ENCODE results near the gene COL4A4. TPM values are rescaled to one million over a fixed set of nuclear protein-coding genes. Genes with fewer than 3 reads are reported as not detected.

The COL4A4 gene
- total RNA-seq, 2 donors from 2014 or later = 3.0 to 6.1 TPM

GRCh38 chr2:227188292-227188691 is 24.3 kb upstream of the COL4A4 start:
- no peak for DNase-seq (ENCODE audit: low spot score)
- no peak overlapping the region for H3K4me3 ChIP-seq
- no peaks in the 10 kb centered on the region for H3K27me3 ChIP-seq (replicated peaks; ENCODE audit: insufficient read depth)
- no peak for TF ChIP-seq POLR2AphosphoS5 (IDR thresholded peaks at IDR 0.05)
- TF ChIP-seq, protein P1, sequence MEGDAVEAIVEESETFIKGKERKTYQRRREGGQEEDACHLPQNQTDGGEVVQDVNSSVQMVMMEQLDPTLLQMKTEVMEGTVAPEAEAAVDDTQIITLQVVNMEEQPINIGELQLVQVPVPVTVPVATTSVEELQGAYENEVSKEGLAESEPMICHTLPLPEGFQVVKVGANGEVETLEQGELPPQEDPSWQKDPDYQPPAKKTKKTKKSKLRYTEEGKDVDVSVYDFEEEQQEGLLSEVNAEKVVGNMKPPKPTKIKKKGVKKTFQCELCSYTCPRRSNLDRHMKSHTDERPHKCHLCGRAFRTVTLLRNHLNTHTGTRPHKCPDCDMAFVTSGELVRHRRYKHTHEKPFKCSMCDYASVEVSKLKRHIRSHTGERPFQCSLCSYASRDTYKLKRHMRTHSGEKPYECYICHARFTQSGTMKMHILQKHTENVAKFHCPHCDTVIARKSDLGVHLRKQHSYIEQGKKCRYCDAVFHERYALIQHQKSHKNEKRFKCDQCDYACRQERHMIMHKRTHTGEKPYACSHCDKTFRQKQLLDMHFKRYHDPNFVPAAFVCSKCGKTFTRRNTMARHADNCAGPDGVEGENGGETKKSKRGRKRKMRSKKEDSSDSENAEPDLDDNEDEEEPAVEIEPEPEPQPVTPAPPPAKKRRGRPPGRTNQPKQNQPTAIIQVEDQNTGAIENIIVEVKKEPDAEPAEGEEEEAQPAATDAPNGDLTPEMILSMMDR (IDR thresholded peaks at IDR 0.05) = no peak
- no peak for TF ChIP-seq POLR2A (IDR thresholded peaks at IDR 0.05)
- WGBS = 37% methylated on average over 6 of the region's 6 CpGs
- H3K27ac ChIP-seq = peak overlapping the region in 1 of 2 donors; percentile 28
- intact Hi-C loops (cut with DNase I) = no loop called here
- H3K36me3 ChIP-seq = no peaks in the 10 kb centered on the region
- no peaks in the 10 kb centered on the region for H3K4me1 ChIP-seq (replicated peaks)
- no peaks in the 10 kb centered on the region for H3K9me3 ChIP-seq

DNA sequence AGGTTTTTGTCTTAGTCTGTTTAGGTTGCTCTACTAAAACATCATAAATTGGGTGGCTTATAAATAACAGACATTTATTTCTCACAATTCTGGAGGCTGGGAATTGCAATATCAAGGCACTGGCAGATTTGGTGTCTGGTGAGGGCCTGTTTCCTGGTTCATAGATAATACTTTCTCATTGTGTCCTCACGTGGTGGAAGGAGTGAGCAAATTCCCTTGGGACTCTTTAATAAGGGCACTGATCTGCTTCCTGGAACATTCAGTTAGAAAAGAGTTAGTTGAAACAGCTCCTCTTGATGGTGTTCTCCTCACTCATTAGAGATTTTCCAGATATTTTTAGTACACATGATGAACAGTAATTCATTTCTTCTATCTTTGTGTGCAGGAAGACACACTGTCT is 22.7 kb upstream of the COL4A4 start:
- Histone ChIP-seq H3K36me3 (no peaks in the 10 kb centered on the region), H3K27me3 (replicated peaks; ENCODE audit: insufficient read depth) (no peaks in the 10 kb centered on the region), H3K4me3 (no peak overlapping the region), H3K4me1 (replicated peaks) (no peaks in the 10 kb centered on the region), H3K9me3 (no peaks in the 10 kb centered on the region), H3K27ac (peak overlapping the region in 1 of 2 donors; percentile 28)
- intact Hi-C loops (cut with DNase I) = no loop called here
- no peak for DNase-seq (ENCODE audit: low spot score)
- WGBS = 25% methylated on average over 1 of the region's 1 CpG
- no peak for TF ChIP-seq POLR2AphosphoS5 (IDR thresholded peaks at IDR 0.05)
- TF ChIP-seq, protein P1 (IDR thresholded peaks at IDR 0.05) = no peak
- no peak for TF ChIP-seq POLR2A (IDR thresholded peaks at IDR 0.05)

- Histone ChIP-seq H3K4me3 (no peak overlapping the region), H3K27ac (no peak overlapping the region), H3K27me3 (replicated peaks; ENCODE audit: insufficient read depth) (no peaks in the 10 kb centered on the region), H3K4me1 (replicated peaks) (no peaks in the 10 kb centered on the region), H3K9me3 (no peaks in the 10 kb centered on the region), H3K36me3 (no peaks in the 10 kb centered on the region)
- TF ChIP-seq POLR2AphosphoS5 (IDR thresholded peaks at IDR 0.05) (no peak), POLR2A (IDR thresholded peaks at IDR 0.05) (no peak)
- TF ChIP-seq, protein P1 (IDR thresholded peaks at IDR 0.05) = no peak
- intact Hi-C loops (cut with DNase I) = no loop called here
- 76% methylated on average over 6 of the region's 6 CpGs for WGBS
- DNase-seq (ENCODE audit: low spot score) = no peak
These were observed 21.7 kb upstream of the COL4A4 start for GRCh38 chr2:227185615-227186232.

- Histone ChIP-seq H3K27me3 (replicated peaks; ENCODE audit: insufficient read depth) (no peaks in the 10 kb centered on the region), H3K4me1 (replicated peaks) (no peaks in the 10 kb centered on the region), H3K9me3 (no peaks in the 10 kb centered on the region), H3K4me3 (no peak overlapping the region), H3K27ac (no peak overlapping the region), H3K36me3 (no peaks in the 10 kb centered on the region)
- DNase-seq (ENCODE audit: low spot score) = no peak
- TF ChIP-seq POLR2AphosphoS5 (IDR thresholded peaks at IDR 0.05) (no peak), POLR2A (IDR thresholded peaks at IDR 0.05) (no peak)
- TF ChIP-seq, protein P1 (IDR thresholded peaks at IDR 0.05) = no peak
- intact Hi-C loops (cut with DNase I) = no loop called here
- 83% methylated on average over 2 of the region's 2 CpGs for WGBS
These were observed 19.8 kb upstream of the COL4A4 start for GRCh38 chr2:227183657-227184367.

DNA sequence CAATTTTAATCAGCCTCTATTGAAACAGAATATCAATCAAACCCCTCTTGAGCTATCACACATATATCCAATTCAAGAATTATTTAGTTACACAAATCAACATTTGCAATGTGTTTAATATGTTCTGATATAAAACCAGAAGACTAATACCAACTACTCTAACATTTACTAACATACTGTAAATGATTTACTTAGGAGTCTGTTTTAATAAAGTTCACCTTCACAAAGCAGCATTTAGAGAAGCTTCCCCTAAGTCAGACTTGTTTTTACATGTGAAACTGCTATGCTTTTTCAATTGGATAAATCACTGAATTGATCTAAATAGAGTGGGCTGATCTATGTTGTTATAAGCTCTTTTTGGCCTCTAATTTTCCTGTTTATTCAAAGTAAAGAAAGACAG is 18.8 kb upstream of the COL4A4 start:
- DNase-seq (ENCODE audit: low spot score) = no peak
- Histone ChIP-seq H3K27ac (no peak overlapping the region), H3K36me3 (no peaks in the 10 kb centered on the region), H3K27me3 (replicated peaks; ENCODE audit: insufficient read depth) (no peaks in the 10 kb centered on the region), H3K4me1 (replicated peaks) (no peaks in the 10 kb centered on the region), H3K9me3 (no peaks in the 10 kb centered on the region), H3K4me3 (no peak overlapping the region)
- TF ChIP-seq POLR2A (IDR thresholded peaks at IDR 0.05) (no peak), POLR2AphosphoS5 (IDR thresholded peaks at IDR 0.05) (no peak)
- TF ChIP-seq, protein P1 (IDR thresholded peaks at IDR 0.05) = no peak
- intact Hi-C loops (cut with DNase I) = no loop called here

Data from prostate gland (tissue), 2 donors.